Ecto neural progenitor cell (in vitro differentiated cells): Measurements from ENCODE around the gene OR12D1.
"Not testable (repeated sequence)": the region's sequence is repeated elsewhere in the genome, so short reads cannot be mapped to it uniquely, and the experiment has no call there.

Source experiments
- DNase-seq: peaks from one replicate; pipeline ENCODE4 v3.0.0-alpha.2; 2018; ENCODE audit warnings: low spot score

Gene OR12D1

DNA sequence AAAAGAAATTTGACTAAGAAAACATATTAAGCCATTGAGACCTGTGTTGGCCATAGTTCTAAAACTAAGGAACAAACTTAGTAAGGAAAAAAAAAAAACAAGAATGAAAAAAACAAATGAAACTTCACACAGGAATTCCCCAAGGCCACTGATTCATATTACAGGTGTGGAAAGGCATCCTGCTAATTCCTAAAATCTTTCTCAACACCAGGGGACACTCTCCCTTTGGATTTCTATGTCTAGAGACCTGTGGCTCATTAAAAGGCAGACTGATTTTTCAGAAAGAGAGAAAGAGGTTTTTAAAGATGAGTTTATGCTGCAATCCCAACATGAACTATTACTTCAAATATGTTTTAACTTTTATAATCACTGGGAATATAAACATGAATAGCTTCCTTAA is at the start of gene OR12D1:
Gene OR12D1, plus strand, starts transcription at position 341 of the 400 bp plus-strand sequence.
- DNase-seq, result no peak

DNA sequence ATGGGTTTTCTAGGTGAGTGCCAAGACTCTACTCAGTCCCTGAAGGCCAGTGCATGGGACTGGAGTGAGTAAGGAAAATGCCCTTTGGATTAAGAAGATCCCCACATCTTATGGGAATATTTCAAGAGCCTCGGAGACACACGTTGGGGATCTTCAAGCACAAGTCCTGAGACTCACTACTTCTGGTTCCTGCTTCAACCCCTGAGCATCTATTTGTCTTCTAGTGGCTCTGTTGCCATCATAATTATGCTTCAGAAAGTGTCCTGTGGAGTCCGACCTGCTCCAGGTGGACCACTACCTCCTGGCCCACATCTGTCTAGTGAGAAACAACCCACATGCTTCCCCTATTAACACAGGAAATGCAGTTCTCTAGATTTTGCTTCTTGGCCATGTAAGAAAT is 46.0 kb upstream of the OR12D1 start, which contains the start of gene OR5V1:
Gene OR5V1, minus strand, starts transcription at position 101 of the 400 bp plus-strand sequence. CDS start 12,670 bp downstream, outside the sequence.
- no peak for DNase-seq

DNA sequence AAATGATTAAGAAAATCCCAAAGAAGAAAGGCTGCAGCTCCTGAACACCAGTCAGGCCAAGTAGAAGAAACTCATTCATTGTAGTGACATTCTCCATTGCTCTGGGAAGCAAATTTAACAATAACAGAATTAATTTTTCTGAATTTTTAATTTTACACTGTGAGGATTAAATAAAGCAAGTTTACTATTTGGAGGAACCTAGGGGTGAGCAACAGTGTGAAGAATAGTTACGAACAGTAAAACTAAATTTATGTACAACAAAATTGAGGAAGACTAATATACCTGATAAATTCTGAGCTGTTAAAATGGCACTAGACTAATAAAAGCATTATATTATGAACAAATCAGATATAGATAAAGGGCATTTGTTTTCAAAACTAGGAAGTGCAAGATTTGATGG is 39.5 kb upstream of the OR12D1 start, which contains the start of gene OR12D3:
Gene OR12D3, minus strand, starts transcription at position 101 of the 400 bp plus-strand sequence. Its CDS starts 4 bp downstream, at position 97.
- no peak for DNase-seq

DNA sequence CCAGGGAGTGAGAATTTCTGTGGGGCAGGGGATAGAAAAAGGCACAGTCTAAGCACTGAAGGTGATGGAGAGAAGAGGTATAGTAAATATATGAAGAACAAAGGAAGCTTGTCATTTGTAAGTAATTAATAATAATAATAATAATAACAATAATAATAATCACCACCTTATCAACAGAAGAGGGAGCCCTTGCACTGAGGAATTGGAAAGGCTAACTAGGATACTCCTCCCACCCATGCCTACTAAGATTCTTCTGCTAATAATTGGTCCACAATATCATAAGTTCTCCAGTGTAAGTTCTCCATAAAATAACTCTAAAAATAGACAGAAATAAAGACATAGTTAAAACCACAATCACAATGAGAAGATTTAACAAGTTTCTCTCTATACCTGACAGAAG is 38.7 kb upstream of the OR12D1 start:
- DNase-seq, result no peak

DNA sequence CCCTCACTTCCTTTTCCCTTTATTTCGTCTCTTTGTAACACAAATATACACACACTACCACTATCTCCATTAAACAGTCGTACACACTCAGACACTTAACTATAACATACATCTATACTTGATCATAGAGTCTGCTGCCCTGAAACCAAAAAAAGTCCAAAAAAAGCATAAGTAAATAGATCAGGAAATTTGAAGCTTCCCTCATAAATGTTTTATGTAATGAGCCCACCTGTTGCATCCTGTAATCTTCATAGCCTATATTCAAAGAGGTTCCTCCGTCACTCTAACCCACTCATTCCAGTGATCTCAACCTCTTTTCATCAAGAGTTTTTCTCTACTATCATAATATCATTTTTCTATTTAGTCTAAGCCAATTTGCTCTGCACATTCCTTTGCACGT is 26.2 kb upstream of the OR12D1 start:
- DNase-seq, result no peak

DNA sequence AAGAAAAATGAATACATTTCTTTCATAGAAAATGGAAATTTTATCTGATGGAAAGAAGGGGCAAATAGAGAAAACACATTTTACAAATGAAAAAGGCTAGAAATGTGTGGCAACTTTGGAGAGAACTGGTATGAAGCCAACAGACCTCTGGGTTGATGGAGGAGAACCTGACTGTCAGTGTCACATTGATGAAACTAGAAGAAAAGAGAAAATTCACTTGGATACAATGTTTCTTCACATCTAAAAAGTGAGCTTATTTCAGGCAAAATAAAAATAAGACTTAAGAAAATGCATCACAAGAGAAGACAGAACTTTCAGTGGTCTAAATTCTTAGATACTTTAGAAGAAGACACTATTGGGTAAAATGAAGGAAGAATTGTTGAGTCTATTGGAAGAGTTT is 19.4 kb upstream of the OR12D1 start, which contains the start of gene OR12D2:
Gene OR12D2, plus strand, starts transcription at position 301 of the 400 bp plus-strand sequence. CDS start 1,069 bp downstream, outside the sequence.
- DNase-seq, result no peak

DNA sequence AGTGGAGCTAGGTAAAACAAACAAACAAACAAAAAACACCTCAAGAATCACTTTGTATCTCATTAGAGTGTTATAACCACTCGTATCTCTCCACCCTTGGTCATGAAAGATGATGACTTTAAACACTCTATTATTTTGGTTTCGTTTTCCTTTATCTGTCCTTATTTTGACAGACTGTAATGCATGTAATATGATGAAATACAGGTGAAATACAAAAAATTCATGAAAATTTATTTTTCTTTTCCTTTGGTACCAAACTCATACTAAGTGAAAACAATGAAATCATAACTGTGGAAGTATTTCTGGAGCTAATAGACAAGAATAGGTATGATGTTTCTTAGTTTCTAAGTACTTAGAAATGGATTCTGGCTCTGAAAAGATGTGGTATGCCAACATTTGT is 15.2 kb upstream of the OR12D1 start:
- DNase-seq, result no peak

DNA sequence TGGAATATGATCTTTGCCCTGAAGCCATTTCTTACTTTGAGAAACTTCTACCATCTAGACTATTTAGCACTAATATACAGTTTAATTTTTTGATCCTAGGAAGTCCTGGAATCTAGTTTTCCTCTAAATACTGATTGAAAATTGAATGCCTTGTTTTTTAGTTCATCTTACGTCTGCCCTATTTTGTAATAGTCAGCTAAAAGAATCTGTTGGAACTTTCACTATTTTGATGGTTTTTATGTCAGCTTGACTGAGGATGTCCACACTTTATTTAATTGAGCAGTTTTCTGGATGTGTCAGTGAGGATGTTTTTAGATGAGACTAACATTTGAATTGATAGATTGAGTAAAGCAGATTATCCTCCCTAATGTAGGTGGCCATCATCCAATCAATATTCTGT is 10.9 kb upstream of the OR12D1 start:
- DNase-seq, result no peak

DNA sequence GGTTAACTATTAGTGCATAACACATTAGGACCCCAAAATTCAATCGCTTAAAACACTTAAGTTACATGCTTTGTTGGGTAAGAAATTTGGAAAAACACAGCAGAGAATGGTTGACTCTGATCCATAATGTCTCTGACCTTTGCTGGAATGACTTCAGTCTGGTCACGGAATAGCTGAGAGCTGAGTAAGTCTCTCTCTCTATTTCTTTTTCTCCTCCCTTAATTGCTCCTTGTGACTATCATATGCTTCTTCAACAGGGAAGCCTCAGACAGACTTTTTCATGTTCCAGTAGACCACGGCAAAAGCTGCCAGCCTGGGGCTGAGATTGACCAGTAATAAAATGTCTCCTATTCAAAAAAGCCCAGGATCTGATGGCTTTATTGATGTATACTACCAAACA is 4.8 kb downstream of the OR12D1 start:
- no peak for DNase-seq

DNA sequence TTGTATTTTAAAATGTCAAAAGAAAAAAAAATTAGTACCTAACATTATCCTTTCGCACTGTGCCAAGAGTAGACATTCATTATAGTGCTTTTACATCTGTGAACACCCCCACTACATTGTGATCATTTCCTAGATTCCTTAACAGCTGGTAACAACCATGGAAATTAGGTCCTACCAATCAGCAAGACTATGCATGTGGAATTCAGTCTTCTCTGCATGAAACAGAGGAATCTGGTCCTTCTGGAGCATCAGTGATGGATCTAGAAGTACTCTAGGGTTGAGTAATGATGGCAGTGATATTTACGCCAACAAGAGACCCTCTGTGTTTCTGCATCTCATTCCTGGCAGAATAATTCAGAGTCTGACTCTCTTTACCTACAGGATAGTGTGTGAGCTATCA is 9.4 kb downstream of the OR12D1 start:
- no peak for DNase-seq

DNA sequence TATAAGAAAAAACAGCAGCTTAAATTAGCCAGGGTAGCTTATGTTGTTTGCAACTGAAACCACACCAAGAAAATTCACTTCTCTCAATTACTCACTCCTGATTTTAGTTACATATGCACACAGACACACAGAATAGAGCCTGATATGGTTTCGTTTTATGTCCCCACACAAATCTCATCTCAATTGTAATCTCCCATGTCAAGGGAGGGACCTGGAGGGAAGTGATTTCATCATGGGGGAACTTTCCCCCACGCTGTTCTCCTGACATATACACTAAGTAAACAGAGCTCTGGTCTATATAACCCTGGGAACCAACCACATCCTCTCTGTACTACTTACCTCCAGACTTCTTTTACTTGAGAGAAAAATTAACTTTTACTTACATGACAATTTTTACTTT is 9.8 kb downstream of the OR12D1 start:
- no peak for DNase-seq

DNA sequence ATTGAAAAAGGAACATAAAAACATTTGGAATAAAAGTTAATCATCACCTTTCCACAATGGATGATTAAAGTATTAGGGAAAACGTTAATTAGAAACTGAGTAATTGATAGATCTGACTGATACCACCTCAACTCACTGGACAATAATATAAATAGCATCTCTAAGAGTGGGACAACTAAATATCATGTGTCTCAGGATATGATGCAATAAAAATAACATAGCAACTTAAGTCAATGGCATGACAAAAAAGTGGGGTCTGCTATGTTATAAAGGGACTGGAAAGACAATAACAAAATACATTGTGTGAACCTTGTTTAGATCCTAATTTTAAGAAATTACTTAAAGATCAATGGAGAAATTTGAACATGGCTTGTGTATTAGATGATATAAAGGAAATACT is 10.3 kb downstream of the OR12D1 start:
- DNase-seq, result no peak

DNA sequence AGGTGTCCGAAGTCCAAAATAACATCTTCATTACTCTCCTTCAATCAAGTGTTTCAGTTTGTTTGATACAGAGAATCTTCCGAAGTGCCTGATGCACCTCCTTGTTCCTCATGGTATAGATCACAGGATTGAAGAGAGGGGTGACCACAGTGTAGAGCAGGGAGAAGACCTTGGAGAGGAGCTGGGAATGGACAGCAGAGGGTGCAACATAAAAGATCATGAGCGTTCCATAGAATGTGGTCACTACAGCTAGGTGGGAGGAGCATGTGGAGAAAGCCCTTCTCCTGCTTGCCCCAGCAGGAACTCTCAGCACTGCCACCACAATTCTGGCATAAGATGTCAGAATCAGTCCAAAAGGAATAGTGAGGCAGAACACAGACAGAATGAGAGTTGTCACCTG is 11.9 kb downstream of the OR12D1 start:
- DNase-seq, result no peak

DNA sequence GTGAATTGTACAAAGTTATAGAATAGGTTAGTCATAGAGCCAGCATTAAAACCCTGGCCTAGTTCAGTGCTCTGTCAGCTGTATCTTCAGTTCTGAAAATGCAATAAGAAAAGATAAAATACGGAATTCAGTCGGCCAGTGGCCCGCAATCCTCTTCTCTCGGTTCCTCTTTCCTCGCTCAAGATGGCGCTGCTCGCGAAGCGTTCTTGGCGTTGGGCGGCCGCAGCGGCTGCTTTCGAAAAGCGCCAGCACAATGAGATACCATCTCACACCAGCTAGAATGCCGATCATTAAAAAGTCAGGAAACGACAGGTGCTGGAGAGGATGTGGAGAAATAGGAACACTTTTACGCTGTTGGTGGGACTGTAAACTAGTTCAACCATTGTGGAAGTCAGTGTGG is 22.0 kb downstream of the OR12D1 start:
- not testable (repeated sequence) for DNase-seq

DNA sequence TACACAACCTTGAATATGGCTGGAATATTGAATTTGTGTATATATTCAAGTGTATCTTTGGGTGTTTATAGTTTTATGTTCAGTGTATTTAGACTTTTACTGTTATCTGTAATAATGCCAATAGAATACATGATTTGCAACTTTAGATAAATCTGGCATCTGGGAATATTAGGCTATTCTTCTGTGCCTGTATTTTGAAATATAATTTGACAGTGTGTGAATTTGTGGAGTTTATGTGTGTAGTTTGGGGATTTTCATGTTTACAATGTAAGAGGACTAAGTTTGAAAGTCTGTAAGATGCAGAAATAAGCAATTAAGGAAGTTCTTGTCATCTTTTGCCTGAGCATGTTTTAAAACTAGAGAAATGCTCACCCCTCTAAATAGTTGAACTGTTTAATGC is 24.3 kb downstream of the OR12D1 start, which contains the start of gene OR10C1:
Gene OR10C1, plus strand, starts transcription at position 301 of the 400 bp plus-strand sequence. CDS start 710 bp downstream, outside the sequence.
- DNase-seq, result no peak

DNA sequence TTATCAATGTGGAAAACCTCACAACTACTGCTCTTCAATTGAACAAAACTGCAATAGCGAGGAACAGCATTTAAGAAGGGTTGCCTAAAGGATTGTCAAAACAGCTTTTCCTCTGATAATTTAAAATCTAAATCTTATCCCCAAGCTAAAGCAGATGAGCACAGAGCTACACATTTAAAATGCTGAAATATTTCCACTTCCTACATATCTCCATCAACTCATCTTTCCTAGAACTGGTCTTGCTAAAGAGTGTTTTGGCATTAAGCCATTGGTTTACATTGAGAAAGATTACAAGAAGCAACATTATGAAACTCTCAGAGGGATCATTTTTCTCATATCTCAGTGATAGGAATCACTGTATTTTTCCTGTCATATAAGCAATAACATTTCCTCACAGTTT is 28.0 kb downstream of the OR12D1 start:
- no peak for DNase-seq

DNA sequence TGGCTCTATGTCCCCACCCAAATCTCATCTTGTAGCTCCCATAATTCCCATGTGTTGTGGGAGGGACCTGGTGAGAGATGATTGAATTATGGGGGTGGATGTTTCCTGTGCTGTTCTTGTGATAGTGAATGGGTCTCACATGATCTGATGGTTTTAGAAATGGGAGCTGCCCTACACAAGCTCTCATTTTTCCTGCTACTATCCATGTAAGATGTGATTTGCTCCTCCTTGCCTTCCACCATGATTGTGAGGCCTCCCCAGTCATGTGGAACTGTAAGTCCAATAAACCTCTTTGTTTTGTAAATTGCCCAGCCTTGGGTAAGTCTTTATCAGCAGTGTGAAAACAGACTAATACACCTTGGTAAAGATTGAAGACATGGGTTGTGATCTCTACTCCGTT is 29.3 kb downstream of the OR12D1 start:
- DNase-seq, result not testable (repeated sequence)

DNA sequence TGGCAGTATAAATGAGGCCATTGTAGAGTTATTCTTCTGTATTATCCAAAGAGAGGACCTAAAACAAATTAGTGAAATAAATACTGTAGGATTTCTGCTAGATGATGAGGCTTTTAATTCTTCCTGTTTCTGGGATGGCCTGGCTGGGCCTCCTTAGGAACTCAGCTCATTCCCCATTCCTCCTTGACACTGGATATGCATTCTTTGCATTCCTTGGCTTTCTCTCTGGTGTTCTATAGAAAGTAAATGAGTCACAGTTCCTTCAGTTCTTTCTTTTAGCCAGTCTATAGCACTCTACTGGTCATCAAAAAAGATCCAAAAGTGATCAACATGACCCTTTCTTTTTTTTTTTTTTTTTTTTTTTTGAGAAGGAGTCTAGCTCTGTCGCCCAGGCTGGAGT is 32.9 kb downstream of the OR12D1 start:
- DNase-seq, result no peak

DNA sequence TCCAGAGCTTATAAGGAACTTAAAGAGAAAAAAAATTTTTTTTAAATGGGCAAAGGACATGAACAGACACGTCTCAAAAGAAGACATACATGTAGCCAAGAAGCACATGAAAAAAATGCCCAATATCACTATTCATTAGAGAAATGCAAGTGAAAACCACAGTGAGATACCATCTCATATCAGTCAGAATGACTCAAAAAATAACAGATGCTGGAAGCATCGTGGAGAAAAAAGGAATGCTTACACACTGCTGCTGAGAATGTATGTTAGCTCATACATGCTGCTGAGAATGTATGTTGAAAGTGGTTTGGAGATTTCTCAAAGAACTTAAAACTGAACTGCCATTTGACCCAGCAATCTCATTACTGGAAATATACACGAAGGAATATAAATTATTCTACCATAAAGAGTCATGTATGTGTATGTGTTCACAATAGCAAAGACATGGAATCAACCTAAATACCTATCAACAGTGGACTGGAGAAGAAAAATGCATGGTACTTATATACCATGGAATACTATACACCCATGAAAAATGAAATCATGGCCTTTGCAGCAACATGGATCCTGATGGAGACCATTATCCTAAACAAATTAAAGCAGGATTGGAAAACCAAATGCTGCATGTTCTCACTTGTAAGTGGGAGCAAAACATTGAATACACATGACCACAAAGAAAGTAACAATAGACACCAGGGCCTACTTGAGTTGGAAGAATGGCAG is 36.9 kb downstream of the OR12D1 start:
- no peak for DNase-seq

DNA sequence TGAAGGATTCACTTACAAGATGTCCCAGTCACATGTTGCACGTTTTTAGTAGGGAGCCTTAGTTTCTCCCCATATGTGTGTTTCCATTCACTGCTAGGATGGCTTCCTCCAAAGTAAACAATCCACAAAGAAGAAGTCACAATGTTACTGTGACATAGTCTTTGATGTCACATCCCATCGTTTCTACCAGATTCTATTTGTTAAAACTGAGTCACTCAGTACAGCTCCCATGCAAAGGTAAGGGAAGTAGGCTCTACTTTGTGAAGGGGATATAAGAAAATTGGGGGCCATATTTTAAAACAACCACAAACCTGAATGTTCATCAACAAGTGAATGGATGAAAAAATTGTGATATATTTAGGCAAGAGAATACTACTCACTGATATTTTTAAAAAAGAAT is 42.2 kb downstream of the OR12D1 start, which contains the start of the genes OR11A1 and OR2H1:
Gene OR11A1, minus strand, starts transcription at position 101 of the 400 bp plus-strand sequence. CDS start 29,430 bp downstream, outside the sequence.
Gene OR2H1, plus strand, starts transcription at position 185 of the 400 bp plus-strand sequence. CDS start 4,615 bp downstream, outside the sequence.
- no peak for DNase-seq

DNA sequence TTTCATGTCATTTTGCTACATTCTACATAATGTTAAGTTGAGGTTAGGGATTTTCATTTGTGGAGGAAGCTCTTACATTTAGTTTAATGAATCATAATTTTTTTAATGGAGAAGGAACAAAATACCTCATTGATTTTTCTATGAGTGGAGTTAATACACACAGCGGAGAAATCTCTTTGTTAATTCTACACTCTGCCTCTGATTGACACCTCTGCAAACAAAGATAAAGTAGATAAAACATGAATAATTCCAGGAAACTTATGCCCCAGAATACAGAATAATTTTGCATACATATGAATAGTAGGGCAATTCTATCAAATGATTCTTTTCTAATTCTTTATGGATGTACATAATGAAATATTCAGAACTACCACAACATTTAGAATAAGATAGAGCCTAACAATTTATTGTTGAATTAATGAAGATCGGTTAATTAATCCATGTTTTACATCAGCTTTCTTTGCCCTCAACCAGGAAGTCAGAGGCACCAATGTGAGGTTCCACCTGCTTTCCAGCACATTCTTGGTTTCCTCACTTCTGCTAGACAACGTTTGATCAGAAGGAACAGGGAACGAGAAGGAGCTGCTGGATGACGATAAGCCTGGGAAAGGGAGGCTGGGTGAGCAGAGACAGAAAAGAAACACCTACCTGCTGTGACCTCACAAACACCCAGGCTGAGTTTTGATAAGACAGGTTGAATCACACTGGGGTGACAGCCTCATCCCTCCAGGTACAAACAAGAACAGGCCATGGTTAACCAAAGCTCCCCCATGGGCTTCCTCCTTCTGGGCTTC is 46.5 kb downstream of the OR12D1 start:
- no peak for DNase-seq

DNA sequence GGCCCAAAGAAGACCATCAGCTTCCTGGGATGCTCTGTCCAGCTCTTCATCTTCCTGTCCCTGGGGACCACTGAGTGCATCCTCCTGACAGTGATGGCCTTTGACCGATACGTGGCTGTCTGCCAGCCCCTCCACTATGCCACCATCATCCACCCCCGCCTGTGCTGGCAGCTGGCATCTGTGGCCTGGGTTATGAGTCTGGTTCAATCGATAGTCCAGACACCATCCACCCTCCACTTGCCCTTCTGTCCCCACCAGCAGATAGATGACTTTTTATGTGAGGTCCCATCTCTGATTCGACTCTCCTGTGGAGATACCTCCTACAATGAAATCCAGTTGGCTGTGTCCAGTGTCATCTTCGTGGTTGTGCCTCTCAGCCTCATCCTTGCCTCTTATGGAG is 47.3 kb downstream of the OR12D1 start:
- no peak for DNase-seq

DNA sequence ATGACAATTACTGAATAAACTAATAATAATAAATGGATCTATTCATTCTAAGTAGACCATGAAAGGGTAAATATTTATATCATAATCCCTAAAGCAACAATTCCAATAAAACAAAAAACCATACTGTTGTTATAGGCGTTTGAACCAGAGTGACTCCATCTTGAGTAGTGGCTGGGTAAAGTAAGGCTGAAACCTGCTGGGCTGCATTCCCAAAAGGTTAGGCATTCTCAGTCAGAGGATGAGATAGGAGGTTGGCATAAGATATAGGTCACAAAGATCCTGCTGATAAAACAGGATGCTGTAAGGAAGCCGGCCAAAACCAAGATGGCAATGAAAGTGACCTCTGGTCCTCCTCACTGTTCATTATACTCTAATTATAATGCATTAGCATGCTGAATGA is 50.6 kb downstream of the OR12D1 start:
- DNase-seq, result no peak
